DMS 273 (cell line): ENCODE data around the gene C1orf52.

Experiments used
- DNase-seq: peaks from one replicate; lab custom pipeline; 2025; ENCODE audit not compliant: unreplicated experiment; lab: John Stamatoyannopoulos, UW

The C1orf52 gene

GRCh38 chr1:85237613-85238012, 21.8 kb downstream of the C1orf52 start:
- no peak for DNase-seq

- DNase-seq, result peak; percentile 24
These were observed 29.0 kb downstream of the C1orf52 start for GRCh38 chr1:85230305-85230977.

- DNase-seq, result no peak
These were observed 29.8 kb downstream of the C1orf52 start for GRCh38 chr1:85229574-85230097.

GRCh38 chr1:85228972-85229371, 30.5 kb downstream of the C1orf52 start:
- DNase-seq, result no peak

- DNase-seq, result no peak
These were observed 33.7 kb downstream of the C1orf52 start for GRCh38 chr1:85225624-85226380.

GRCh38 chr1:85224734-85225623, 34.5 kb downstream of the C1orf52 start:
- no peak for DNase-seq

- no peak for DNase-seq
These were observed 35.2 kb downstream of the C1orf52 start for GRCh38 chr1:85224295-85224694.

- DNase-seq, result no peak
These were observed 36.1 kb downstream of the C1orf52 start for GRCh38 chr1:85223334-85223733.

- no peak for DNase-seq
These were observed 38.7 kb downstream of the C1orf52 start for GRCh38 chr1:85220756-85221201.

- no peak for DNase-seq
These were observed 39.4 kb downstream of the C1orf52 start for GRCh38 chr1:85219853-85220610.

- no peak for DNase-seq
These were observed 42.8 kb downstream of the C1orf52 start for GRCh38 chr1:85216697-85217096.

GRCh38 chr1:85214654-85215053, 44.8 kb downstream of the C1orf52 start:
- DNase-seq, result no peak

- DNase-seq, result no peak
These were observed 51.0 kb downstream of the C1orf52 start for GRCh38 chr1:85208488-85208887.

GRCh38 chr1:85203573-85204171, 55.8 kb downstream of the C1orf52 start:
- DNase-seq, result no peak

- no peak for DNase-seq
These were observed 56.6 kb downstream of the C1orf52 start for GRCh38 chr1:85202864-85203255.

GRCh38 chr1:85202092-85202863, 57.2 kb downstream of the C1orf52 start:
- no peak for DNase-seq

- peak; percentile 84 for DNase-seq
These were observed 57.9 kb downstream of the C1orf52 start for GRCh38 chr1:85201340-85202091.

- DNase-seq, result peak; percentile 90
These were observed 58.8 kb downstream of the C1orf52 start, which contains the start of gene SYDE2 for GRCh38 chr1:85200463-85201339. SYDE2 (minus strand) TSS chr1:85201016; CDS start chr1:85200996, 20 bp downstream.
